Fibroblast of mammary gland (primary cell): ENCODE data around the gene KCNS1.
A peak's percentile ranks its signal among the peaks of the same experiment; 100 is the strongest.
"Not testable (repeated sequence)": the region's sequence is repeated elsewhere in the genome, so short reads cannot be mapped to it uniquely, and the experiment has no call there.

Source experiments
- DNase-seq: peaks from one replicate; pipeline ENCODE4 v3.0.0-alpha.2; 2010; ENCODE audit warnings: low read depth
- H3K4me3 ChIP-seq: 2 replicates; pipeline ENCODE4 v1.5.1; 2011; ENCODE audit warnings: low read depth, mild to moderate bottlenecking, low read length, moderate library complexity; ENCODE audit not compliant: control insufficient read depth
- TF ChIP-seq, protein P1 (sequence below): conservative IDR thresholded peaks from 2 replicates; pipeline ENCODE4 v1.5.1; 2011; ENCODE audit warnings: low read depth, low read length, inconsistent platforms; ENCODE audit not compliant: control insufficient read depth, insufficient read depth

KCNS1 gene, protein sequence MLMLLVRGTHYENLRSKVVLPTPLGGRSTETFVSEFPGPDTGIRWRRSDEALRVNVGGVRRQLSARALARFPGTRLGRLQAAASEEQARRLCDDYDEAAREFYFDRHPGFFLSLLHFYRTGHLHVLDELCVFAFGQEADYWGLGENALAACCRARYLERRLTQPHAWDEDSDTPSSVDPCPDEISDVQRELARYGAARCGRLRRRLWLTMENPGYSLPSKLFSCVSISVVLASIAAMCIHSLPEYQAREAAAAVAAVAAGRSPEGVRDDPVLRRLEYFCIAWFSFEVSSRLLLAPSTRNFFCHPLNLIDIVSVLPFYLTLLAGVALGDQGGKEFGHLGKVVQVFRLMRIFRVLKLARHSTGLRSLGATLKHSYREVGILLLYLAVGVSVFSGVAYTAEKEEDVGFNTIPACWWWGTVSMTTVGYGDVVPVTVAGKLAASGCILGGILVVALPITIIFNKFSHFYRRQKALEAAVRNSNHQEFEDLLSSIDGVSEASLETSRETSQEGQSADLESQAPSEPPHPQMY

DNA sequence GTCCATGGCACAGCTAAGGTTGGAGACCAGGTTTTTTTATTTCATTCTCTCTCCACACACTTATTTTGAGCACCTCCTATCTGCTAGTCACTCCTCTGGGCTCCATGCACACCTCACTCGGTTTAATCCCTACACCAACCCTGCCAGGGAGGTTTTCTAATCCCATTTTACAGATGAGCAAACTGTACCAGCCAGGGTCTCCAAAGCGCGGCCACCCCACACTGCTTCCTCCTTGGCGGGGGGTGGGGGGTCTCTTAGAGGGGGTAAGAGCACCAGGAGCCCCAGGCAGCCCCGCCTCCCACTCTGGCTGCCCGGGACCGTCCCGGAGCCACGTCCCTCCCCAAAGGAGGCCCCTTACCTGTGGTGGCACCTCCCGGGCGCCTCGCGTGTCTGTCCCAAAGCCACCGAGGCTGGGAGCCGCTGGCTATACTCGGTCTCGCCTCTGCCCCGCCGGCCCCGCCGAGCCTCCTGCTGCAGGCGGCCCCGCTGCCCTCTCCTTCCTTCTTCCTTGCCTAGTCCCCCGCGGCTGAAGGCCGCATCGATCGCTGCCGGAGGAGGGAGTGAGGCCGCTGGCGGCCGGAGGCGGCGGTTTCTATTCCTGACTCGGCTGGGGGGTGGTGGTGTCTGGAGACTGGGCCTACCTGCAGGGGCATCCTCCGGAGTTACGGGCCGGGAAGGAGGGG lies at the start of gene KCNS1:
Gene KCNS1, minus strand, starts transcription at position 565 of the 683 bp plus-strand sequence. CDS start 1,891 bp downstream, outside the sequence.
- TF ChIP-seq, protein P1, sequence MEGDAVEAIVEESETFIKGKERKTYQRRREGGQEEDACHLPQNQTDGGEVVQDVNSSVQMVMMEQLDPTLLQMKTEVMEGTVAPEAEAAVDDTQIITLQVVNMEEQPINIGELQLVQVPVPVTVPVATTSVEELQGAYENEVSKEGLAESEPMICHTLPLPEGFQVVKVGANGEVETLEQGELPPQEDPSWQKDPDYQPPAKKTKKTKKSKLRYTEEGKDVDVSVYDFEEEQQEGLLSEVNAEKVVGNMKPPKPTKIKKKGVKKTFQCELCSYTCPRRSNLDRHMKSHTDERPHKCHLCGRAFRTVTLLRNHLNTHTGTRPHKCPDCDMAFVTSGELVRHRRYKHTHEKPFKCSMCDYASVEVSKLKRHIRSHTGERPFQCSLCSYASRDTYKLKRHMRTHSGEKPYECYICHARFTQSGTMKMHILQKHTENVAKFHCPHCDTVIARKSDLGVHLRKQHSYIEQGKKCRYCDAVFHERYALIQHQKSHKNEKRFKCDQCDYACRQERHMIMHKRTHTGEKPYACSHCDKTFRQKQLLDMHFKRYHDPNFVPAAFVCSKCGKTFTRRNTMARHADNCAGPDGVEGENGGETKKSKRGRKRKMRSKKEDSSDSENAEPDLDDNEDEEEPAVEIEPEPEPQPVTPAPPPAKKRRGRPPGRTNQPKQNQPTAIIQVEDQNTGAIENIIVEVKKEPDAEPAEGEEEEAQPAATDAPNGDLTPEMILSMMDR = peak; percentile 2
- H3K4me3 ChIP-seq = no peak within 1 kb of the TSS
- DNase-seq = no peak

DNA sequence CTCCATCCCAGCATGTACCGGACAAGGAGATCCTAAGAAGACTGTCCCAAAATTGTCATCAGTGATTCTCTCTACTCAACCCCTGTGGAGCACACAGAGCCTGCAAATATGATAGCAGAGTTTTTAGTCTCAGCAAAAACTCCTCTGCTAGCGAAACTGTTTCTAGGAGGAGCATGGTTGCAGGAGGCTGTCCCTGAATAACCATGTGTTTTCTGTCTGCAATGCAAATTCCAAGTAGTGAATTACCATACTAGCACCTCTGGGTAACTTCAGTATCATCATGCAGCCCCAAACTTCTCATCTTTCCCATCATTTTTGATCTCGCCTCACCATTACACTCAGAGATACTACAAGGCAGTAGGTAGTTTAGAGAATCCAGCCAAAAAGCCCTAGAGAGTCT lies 48.1 kb upstream of the KCNS1 start:
- TF ChIP-seq, protein P1 = no peak
- no peak for DNase-seq
- H3K4me3 ChIP-seq = no peak overlapping the region

DNA sequence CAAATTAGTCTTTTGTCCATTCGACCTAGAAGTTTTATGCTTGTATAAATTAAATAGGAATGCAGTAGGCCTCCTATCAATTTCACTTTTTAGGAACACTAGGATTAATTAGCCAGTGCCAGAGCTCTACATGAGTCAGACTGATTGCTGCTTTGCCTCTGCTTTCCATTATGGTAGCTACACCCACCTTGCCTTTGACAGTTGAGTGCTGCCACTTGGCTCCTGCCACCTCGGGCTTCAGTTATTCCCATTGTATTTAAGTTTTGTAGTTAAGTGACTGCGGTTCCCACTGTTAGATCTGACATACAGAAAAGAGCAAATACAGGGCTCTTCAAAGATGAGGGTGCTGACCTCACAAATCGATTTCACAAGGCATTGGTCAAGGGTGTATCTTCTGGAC lies 39.9 kb upstream of the KCNS1 start:
- no peak overlapping the region for H3K4me3 ChIP-seq
- DNase-seq = no peak
- TF ChIP-seq, protein P1 = no peak

DNA sequence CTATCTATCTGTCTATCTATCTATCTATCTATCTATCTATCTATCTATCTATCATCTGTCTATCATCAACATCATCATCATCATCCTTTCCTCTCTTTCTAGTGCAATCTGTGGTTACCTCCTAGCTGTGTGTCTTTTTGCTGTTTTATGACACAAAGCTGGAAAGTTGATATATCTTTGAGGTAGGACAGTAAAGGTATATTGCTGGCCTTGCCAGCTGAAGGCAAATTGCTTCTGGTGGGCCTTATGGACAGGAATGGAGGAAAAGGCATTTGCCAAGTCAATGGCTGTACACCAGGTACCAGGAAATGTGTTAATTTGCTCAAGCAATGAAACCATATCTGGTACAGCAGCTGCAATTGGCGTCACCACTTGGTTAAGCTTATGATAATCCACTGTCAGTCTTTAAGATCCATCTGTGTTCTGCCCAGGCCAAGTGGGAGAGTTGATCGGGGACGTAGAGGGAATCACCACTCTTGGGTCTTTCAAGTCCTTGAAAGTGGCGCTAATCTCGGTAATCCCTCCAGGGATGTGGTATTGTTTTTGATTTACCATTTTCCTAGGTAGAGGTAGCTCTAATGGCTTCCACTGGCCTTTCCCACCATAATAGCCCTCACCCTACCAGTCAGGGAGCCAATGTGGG lies 38.9 kb upstream of the KCNS1 start:
- H3K4me3 ChIP-seq, DNase-seq: not testable (repeated sequence)

DNA sequence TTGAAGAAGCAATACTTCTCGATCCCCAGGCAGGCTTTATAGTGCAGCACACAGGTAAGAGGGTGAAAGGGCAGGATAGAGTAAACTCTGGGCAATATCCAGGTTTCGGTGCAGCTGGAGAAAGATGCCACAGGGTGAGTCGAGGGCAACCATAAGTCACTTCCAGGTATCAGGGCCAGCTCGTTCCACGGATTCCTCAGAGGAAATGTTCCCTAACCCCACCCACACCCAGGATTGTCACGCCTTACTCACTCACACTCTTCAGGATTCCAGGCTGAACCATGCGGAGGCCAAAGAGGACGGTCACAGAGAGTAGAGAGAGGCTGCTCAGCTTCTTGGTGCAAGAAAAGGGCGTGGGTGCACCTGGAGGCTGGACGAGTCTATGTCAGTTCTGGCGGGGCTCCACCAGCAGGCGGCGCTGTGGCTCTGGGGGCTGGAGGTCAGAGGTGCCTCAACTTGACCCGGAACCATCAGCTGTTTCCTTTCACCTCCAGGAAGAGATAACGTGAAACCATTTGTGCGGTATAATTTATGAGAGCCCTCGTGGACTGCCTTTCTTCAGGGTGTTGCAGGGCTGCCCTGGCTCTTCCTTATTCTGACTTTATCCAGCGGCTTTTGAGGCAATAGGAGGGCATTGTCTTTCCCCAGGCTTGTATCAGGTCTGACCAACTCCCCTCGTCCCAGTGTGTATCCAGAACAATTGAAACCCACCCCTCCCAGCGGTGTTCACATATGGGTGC lies 37.8 kb upstream of the KCNS1 start:
- H3K4me3 ChIP-seq = no peak overlapping the region
- DNase-seq = peak; percentile 21
- TF ChIP-seq, protein P1 = peak; percentile 70

DNA sequence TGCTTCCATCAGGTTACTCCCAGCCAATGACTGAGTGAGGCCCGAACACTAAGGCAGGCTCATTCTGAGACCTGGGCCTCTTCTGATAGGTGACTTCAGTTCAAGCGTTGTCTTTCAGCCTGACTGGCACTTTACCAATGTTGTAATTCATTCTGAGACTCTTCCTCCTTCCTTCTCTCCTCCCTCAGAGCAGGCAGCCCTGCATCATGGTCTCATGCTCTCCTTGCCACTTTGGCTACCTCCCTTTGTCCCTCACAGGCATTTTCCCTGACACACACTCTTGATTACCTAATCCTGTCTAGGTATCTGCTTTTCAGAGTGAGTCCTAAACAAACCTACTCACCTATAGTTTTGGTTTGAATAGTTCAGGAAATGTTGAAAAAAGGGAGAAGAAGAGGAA lies 36.0 kb upstream of the KCNS1 start:
- no peak for DNase-seq
- TF ChIP-seq, protein P1 = no peak
- no peak overlapping the region for H3K4me3 ChIP-seq
